Kidney capillary endothelial cell (primary cell): Measurements from ENCODE around the gene PTPA.

ENCODE experiments used
- DNase-seq: peaks from one replicate; pipeline ENCODE4 v3.0.0-alpha.2; 2018; ENCODE audit warnings: low spot score

The PTPA gene

GRCh38 chr9:129110740-129111527 is at the start of gene PTPA, which contains the start of gene CRAT:
TSS of gene PTPA (plus strand) at chr9:129111415. CDS start at chr9:129111601, 186 bp downstream.
TSS of gene CRAT (minus strand) at chr9:129110793. CDS start at chr9:129110509, 284 bp downstream.
- DNase-seq = peak; percentile 94

GRCh38 chr9:129063061-129063460 is 48.2 kb upstream of the PTPA start:
- no peak for DNase-seq

DNA sequence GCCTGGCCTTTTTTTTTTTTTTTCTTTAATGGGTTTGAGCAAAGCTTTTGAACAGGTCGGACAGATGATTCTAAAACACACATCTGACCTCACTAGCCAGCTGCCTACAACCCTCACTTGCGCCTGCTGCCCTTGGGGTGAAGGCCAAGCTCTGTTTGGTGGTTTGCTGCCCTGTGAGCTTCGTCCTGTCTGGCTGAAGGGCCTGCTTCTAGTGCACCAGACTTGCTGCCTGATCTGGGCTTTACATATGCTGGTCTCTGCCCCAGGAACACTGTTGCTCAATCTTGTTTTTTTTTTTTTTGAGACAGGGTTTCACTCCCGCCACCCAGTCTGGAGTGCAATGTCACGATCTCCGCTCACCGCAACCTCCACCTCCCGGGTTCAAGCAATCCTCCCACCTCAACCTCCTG is 46.7 kb upstream of the PTPA start:
- no peak for DNase-seq

- DNase-seq = no peak
Observed at GRCh38 chr9:129068110-129068509, 43.1 kb upstream of the PTPA start.

DNA sequence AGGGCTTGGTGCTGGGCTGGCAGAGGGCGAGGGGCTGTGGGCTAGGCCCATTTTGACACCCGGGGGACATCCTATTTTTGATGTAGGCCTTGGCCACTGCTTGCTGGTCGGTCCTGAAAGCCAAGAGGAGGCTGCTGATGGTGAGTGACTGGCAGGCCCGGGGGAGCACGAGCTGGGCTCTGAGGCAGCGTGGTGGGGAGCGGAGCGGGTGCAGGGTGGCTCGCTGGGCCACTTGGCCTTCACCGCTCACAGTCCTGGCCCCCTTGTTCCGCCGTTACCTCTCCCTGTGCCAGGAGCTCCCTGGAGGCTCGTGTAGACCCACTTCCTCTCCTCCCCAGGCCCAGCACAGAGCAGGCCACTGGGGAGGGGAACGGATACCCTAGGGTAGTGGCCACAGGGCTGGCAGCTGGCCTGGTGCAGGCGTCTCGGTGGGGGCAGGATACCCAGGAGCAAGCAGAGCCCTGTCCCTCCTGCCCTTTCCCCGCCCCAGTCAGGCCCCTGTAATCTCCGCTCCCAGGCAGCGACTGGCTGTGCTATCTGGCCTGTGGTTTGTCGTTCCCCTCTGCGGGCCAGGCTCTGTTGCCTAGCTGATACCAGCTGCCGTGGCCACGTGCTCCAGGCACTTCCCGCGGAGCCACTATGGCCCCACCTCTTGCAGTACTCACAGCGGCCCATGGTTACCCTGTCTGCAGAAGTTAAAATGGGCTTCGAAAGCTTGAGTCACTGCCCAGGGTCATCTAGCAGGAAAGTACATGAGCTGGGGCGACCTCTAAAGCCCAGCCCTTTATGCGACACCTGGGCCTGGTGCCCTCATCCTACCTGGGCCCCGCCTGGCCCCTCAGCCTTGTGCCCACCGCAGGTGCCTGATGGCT is 42.0 kb upstream of the PTPA start:
- DNase-seq = no peak

DNA sequence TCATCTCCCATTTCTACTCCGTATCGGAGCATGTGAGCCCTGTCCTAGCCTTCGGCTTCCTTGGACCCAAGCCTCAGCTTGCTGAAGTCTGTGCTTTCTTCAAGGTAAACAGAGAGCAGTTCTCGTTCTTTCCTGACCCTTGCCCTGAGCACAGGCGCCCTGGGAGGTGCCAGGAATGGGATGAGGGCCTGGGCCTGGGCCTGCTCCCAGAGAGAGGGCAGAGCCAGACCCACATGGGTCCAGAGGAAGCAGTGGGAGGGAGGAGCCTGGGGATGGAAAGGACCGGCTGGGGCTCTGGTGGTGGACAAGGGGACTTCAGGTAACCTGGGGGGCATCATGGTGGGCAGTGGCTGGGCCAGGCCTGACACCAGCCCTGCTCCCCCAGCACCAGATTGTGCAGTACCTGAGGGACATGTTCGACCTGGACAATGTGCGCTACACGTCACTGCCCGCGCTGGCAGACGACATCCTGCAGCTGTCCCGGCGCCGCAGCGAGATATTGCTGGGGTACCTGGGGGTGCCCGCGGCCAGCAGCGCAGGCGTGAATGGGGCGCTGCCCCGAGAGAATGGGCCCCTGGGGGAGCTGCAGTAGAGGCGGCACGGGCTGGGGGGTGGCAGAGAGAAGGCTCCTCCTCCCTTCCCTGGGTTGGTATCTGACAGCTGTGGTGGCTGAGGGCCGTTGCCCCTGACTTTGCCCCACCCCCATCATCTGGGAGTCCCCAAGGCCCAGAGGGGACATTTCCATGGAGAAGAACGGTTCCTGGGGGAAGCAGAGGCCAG is 41.2 kb upstream of the PTPA start:
- DNase-seq = no peak

GRCh38 chr9:129070696-129071525 is 40.3 kb upstream of the PTPA start:
- no peak for DNase-seq

- DNase-seq = no peak
Observed at GRCh38 chr9:129071526-129072126, 39.6 kb upstream of the PTPA start.

DNA sequence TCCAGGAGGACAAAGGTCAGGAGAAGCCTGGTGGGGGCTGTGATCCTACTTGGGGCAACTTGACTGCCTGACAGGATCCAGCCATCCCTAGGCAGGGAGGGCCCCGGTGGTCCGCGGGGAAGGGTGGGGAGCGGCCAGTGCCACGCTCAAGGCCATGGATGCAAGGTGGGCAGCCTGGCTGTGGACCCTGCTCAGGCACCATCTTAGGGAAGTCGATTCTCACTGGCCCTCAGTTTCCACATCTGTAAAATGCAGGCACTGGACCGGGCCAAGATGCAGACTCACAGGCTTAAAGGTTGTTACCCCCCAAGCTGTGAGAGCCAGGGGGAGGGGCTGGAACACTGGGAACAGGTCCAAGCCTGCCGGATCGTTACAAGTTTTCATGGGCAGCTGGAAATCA is 39.0 kb upstream of the PTPA start:
- DNase-seq = no peak

GRCh38 chr9:129073404-129073803 is 37.8 kb upstream of the PTPA start:
- DNase-seq = no peak

- no peak for DNase-seq
Observed at GRCh38 chr9:129074106-129074505, 37.1 kb upstream of the PTPA start.

DNA sequence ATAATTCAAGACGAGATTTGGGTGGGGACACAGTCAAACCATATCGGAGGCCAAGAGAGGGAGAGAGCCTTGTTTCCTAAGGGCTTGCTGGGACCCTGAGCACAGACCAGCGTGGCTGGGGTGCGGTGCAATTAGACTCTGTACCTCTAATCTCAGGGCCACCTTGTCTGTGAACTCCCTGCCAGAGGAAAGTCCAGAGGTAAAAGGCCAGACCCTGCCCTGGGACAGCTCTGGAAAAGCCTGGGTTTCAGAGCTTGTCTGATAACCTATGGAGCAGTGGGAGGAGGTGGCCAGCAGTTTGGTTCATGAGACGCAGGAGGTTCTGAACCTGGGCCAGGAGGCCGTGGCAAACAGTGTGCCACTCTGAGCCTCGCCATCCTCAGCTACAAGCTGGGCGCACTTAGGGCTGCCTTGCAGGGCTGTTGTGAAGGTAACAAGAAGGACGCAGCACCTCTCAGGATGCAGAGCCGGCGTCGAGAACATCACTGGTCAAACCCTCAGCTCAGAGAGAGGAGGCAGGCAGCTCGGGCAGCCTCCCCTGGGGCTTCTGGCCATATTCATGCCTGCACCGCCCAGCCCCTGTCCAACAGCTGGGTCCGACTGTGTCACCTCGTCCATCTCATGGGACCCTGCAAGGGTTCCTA is 35.1 kb upstream of the PTPA start:
- DNase-seq = no peak

DNA sequence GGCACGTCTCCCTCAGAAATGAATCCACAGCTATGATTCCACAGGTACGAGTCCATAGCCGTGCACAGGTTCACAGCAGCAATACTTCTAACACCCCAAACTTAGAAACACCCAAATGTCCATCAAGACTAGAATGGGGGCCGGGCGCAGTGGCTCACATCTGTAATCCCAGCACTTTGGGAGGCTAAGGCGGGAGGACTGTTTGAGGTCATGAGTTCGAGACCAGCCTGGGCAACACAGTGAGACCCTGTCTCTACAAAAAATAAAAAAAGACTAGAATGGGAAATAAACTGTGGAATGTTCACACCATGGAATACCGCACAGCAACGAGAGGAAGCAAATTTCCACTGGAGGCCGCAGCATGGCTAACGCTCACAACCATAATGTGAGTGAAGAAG is 34.6 kb upstream of the PTPA start:
- no peak for DNase-seq

- DNase-seq = no peak
Observed at GRCh38 chr9:129077236-129077635, 34.0 kb upstream of the PTPA start.

DNA sequence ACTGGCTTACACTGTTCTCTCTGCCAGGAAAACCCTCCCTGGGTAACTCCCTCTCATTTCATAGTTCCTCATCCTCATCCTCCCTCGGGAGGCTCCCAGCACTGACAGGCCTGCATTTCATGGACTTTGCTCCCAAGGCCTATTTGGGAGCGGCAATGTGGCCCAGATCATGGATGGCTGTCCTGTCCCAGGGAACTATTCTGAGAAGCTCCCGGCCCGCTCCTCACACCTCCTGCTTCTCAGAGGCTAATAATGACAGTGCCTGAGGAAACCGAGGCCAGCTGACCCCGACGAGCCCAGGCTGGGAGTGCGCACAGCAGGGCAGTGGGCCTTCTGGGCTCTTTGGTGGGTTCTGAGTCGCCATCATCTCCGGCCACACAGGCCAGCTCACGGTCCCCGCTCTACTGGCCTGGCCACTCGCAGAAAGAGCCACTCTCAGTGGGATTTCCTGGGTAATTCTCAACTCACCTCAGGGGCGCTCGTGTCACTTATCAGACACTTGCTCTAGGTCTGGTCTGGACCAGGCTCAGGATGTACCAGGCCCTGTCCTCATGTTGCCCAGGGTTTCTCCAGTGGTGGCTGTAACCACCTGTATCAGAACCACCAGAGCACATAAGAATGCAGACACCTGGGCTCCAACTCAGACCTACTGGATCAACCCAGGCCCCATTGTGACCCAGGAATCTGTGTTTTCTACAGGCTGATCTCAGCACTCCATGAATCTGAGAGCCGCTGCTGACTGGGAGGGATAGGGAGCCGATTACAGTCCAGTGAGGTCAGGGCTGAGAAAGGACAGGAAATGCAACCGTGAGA is 32.3 kb upstream of the PTPA start:
- no peak for DNase-seq

DNA sequence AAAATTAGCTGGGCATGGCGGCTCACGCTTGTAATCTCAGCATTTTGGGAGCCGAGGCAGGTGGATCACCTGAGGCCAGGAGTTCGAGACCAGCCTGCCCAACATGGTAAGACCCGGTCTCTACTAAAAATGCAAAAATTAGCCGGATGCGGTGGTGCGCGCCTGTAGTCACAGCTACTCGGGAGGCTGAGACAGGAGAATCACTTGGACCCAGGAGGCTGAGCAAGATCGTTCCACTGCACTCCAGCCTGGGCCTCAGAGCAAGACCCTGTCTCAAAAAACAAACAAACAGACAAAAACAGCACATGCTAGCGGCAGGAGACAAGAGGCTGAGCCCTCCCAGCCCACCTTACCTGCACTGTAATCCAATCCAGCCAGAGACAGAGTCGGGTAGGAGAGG is 31.4 kb upstream of the PTPA start:
- DNase-seq = no peak

DNA sequence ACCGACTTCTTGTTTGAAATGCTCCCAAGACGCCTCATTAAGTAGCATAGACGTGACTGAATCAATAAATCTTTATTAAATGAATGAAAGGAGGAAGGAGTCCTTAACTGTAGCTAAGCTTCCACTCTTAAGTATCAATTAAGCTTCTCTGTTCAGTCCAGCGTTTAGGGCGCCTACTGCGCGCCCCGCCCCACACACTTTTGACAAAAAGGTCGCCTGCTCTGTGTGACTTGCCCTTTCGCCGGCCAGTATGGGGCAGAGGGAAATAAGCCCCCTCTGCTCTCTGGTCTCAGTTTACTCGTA is 31.0 kb upstream of the PTPA start:
- peak; percentile 3 for DNase-seq

- peak; percentile 98 for DNase-seq
Observed at GRCh38 chr9:129080601-129081387, 30.4 kb upstream of the PTPA start, which contains the start of gene DOLPP1. TSS of gene DOLPP1 (plus strand) at chr9:129081111. CDS start at chr9:129081132, 21 bp downstream.

GRCh38 chr9:129081388-129081904 is 29.8 kb upstream of the PTPA start:
- no peak for DNase-seq
